GM18907 (cell line): ENCODE measurements around the gene ARID5B.

ENCODE experiments used
- ATAC-seq: cut with Tn5 transposase; IDR thresholded peaks from one replicate; pipeline ENCODE4 v1.9.1; 2021; ENCODE audit warnings: mild to moderate bottlenecking, moderate library complexity; ENCODE audit not compliant: unreplicated experiment

The ARID5B gene

GRCh38 chr10:61984803-61985418 lies 83.4 kb downstream of the ARID5B start:
- no peak for ATAC-seq

- no peak for ATAC-seq
Observed at GRCh38 chr10:61985715-61986114, 84.2 kb downstream of the ARID5B start.

GRCh38 chr10:61986382-61986781 lies 84.9 kb downstream of the ARID5B start:
- ATAC-seq: no peak

- no peak for ATAC-seq
Observed at GRCh38 chr10:61986788-61987492, 85.4 kb downstream of the ARID5B start.

- ATAC-seq: peak; percentile 33
Observed at GRCh38 chr10:61987537-61987936, 86.0 kb downstream of the ARID5B start.

GRCh38 chr10:61987951-61988379 lies 86.5 kb downstream of the ARID5B start:
- ATAC-seq: peak; percentile 98

GRCh38 chr10:61989995-61990760 lies 88.7 kb downstream of the ARID5B start:
- ATAC-seq: no peak

GRCh38 chr10:61990761-61991135 lies 89.2 kb downstream of the ARID5B start:
- no peak for ATAC-seq

GRCh38 chr10:61991166-61991565 lies 89.7 kb downstream of the ARID5B start:
- ATAC-seq: no peak

GRCh38 chr10:61992059-61992460 lies 90.6 kb downstream of the ARID5B start:
- no peak for ATAC-seq

GRCh38 chr10:61992671-61993668 lies 91.5 kb downstream of the ARID5B start:
- peak; percentile 39 for ATAC-seq

GRCh38 chr10:61993711-61994401 lies 92.4 kb downstream of the ARID5B start:
- no peak for ATAC-seq

GRCh38 chr10:61994405-61995219 lies 93.1 kb downstream of the ARID5B start:
- no peak for ATAC-seq

GRCh38 chr10:61995220-61995503 lies 93.7 kb downstream of the ARID5B start:
- ATAC-seq: no peak

GRCh38 chr10:61998937-61999336 lies 97.4 kb downstream of the ARID5B start:
- ATAC-seq: no peak

GRCh38 chr10:62000037-62000603 lies 98.6 kb downstream of the ARID5B start:
- peak; percentile 83 for ATAC-seq

GRCh38 chr10:62000726-62001125 lies 99.2 kb downstream of the ARID5B start:
- peak; percentile 2 for ATAC-seq

- ATAC-seq: no peak
Observed at GRCh38 chr10:62001898-62002297, 100.4 kb downstream of the ARID5B start.

GRCh38 chr10:62002753-62003152 lies 101.3 kb downstream of the ARID5B start:
- no peak for ATAC-seq
